GM12878 (cell line): ENCODE measurements around the gene EDN3. TPM values are rescaled to one million over a fixed set of nuclear protein-coding genes. Genes with fewer than 3 reads are reported as not detected.
"Not testable (repeated sequence)": the region's sequence is repeated elsewhere in the genome, so short reads cannot be mapped to it uniquely, and the experiment has no call there.

Source experiments
- ATAC-seq: fragments of 200-7000 bp; cut with Tn5 transposase; 3 replicates; pipeline ENCODE4 v1.9.1; 2020; ENCODE audit warnings: mild to moderate bottlenecking, moderate library complexity
- BruUV-seq: library from RNA; stranded (reverse); fragments of 400-500 nt; replicated peaks from 2 replicates; lab custom pipeline; 2021; lab: Mats Ljungman, UMichigan
- CTCF ChIA-PET: fragments of 300-600 bp; sonication (Branson Sonifier 250); formaldehyde crosslinking; extraction: SDS; loops from one replicate; lab custom pipeline; 2021; ENCODE audit warnings: inconsistent platforms; lab: Yijun Ruan, JAX
- POLR2A ChIA-PET: fragments of 350-600 bp; formaldehyde crosslinking; extraction: SDS; loops from one replicate; lab custom pipeline; 2021; ENCODE audit warnings: inconsistent platforms; lab: Charles Lee
- RAD21 ChIA-PET: fragments of 300-600 bp; sonication (Branson Sonifier 250); formaldehyde crosslinking; loops from one replicate; lab custom pipeline; 2023; ENCODE audit warnings: antibody characterized with exemption; ENCODE audit not compliant: unreplicated experiment; lab: Charles Lee
- SMC1A ChIA-PET: fragments of 300-600 bp; sonication (Branson Sonifier 250); formaldehyde crosslinking; loops from one replicate; lab custom pipeline; 2023; ENCODE audit not compliant: unreplicated experiment, uncharacterized antibody; lab: Charles Lee
- DNase-seq: peaks from one replicate; pipeline ENCODE4 v3.0.0-alpha.2; 2011; ENCODE audit warnings: low read depth, low spot score
- FAIRE-seq: peaks from 3 replicates; lab custom pipeline; 2011; peaks lifted over from hg19 to GRCh38; lab: Jason Lieb, UNC
- H2AFZ ChIP-seq: 2 replicates; pipeline ENCODE4 v1.6.0; 2011; ENCODE audit warnings: low read depth, low read length, control low read depth; ENCODE audit not compliant: control insufficient read depth
- H3K27ac ChIP-seq: 2 replicates; pipeline ENCODE4 v1.5.1; 2011; ENCODE audit warnings: control low read depth; ENCODE audit not compliant: control insufficient read depth, insufficient read depth
- H3K27me3 ChIP-seq, 2 experiments: replicated peaks in 1 of 2; 2 replicates each; pipeline versions ENCODE4 v1.6.0 to v1.6.1; 2011; ENCODE audit warnings: low read length in 1 of 2; ENCODE audit not compliant: control insufficient read depth in 2 of 2, insufficient read depth in 2 of 2
- H3K36me3 ChIP-seq, 2 experiments: 2 replicates each; pipeline ENCODE4 v1.5.1; 2011; ENCODE audit warnings: low read length in 1 of 2; ENCODE audit not compliant: control insufficient read depth in 2 of 2, insufficient read depth in 2 of 2
- H3K4me1 ChIP-seq: 2 replicates; pipeline ENCODE4 v1.6.1; 2011; ENCODE audit warnings: mild to moderate bottlenecking, low read length, moderate library complexity, mixed read lengths; ENCODE audit not compliant: control insufficient read depth, insufficient read depth
- H3K4me2 ChIP-seq: 2 replicates; pipeline ENCODE4 v1.6.0; 2011; ENCODE audit warnings: control low read depth; ENCODE audit not compliant: control insufficient read depth, insufficient read depth
- H3K4me3 ChIP-seq: fragments of 200-600 bp; sonication (generic); 2 replicates; pipeline ENCODE4 v1.5.1; 2016
- H3K79me2 ChIP-seq: 2 replicates; pipeline ENCODE4 v1.6.0; 2011; ENCODE audit warnings: low read length; ENCODE audit not compliant: control insufficient read depth, insufficient read depth
- H3K9ac ChIP-seq: 2 replicates; pipeline ENCODE4 v1.8.0; 2011; ENCODE audit warnings: low read length, control low read depth, mixed read lengths; ENCODE audit not compliant: control insufficient read depth, insufficient read depth
- H3K9me3 ChIP-seq: replicated peaks from 3 replicates; pipeline ENCODE4 v1.5.1; 2011; ENCODE audit warnings: mild to moderate bottlenecking, low read length; ENCODE audit not compliant: control insufficient read depth, insufficient read depth
- H4K20me1 ChIP-seq: 2 replicates; pipeline ENCODE4 v1.6.0; 2011; ENCODE audit not compliant: control insufficient read depth, insufficient read depth
- BHLHE40 ChIP-seq, 2 experiments: fragments of 450-650 bp in 1 of 2; IDR thresholded peaks; 2 replicates each; pipeline ENCODE4 v1.6.1; 2011 to 2017; ENCODE audit warnings: low read depth in 2 of 2, borderline replicate concordance in 1 of 2, improper control_type of control experiment in 1 of 2, low read length in 1 of 2, mild to moderate bottlenecking in 1 of 2
- CHD1 ChIP-seq: IDR thresholded peaks from 2 replicates; pipeline ENCODE4 v1.6.1; 2012; ENCODE audit warnings: low read depth, low read length, improper control_type of control experiment
- ETV6 ChIP-seq, 2 experiments: fragments of 450-650 bp in 1 of 2; IDR thresholded peaks in 1 of 2; conservative IDR thresholded peaks in 1 of 2; 2 replicates each; pipeline ENCODE4 v1.6.1; 2014; ENCODE audit warnings: antibody characterized with exemption in 1 of 2, borderline replicate concordance in 1 of 2, low read depth in 1 of 2, mild to moderate bottlenecking in 1 of 2, moderate library complexity in 1 of 2
- GABPA ChIP-seq: IDR thresholded peaks from 2 replicates; pipeline ENCODE4 v1.6.1; 2014; ENCODE audit warnings: antibody characterized with exemption, low read depth, mild to moderate bottlenecking, inconsistent platforms
- HDAC2 ChIP-seq: fragments of 200-600 bp; sonication (generic); IDR thresholded peaks from 2 replicates; pipeline ENCODE4 v1.6.1; 2017
- MTA2 ChIP-seq: fragments of 450-650 bp; IDR thresholded peaks from 2 replicates; pipeline ENCODE4 v1.6.1; 2016; ENCODE audit warnings: low read depth, mild to moderate bottlenecking, moderate library complexity
- MXI1 ChIP-seq: fragments of 150-350 bp; IDR thresholded peaks from 2 replicates; pipeline ENCODE4 v1.6.1; 2011; ENCODE audit warnings: low read depth, mild to moderate bottlenecking, inconsistent platforms, low read length, improper control_type of control experiment
- NRF1 ChIP-seq: conservative IDR thresholded peaks from 2 replicates; pipeline ENCODE4 v1.6.1; 2011; ENCODE audit warnings: mild to moderate bottlenecking, low read depth, low read length, improper control_type of control experiment
- STAT1 ChIP-seq: fragments of 450-650 bp; conservative IDR thresholded peaks from 2 replicates; pipeline ENCODE4 v1.6.1; 2014; ENCODE audit warnings: antibody characterized with exemption, mild to moderate bottlenecking
- SUPT20H ChIP-seq: IDR thresholded peaks from 2 replicates; pipeline ENCODE4 v1.6.1; 2011; ENCODE audit warnings: low read depth, mild to moderate bottlenecking, low read length, moderate library complexity, borderline replicate concordance; ENCODE audit not compliant: control insufficient read depth
- ZNF207 ChIP-seq: fragments of 450-650 bp; IDR thresholded peaks from 2 replicates; pipeline ENCODE4 v1.6.1; 2014; ENCODE audit warnings: antibody characterized with exemption, mild to moderate bottlenecking, borderline replicate concordance
- ZNF274 ChIP-seq: IDR thresholded peaks from one replicate; pipeline ENCODE4 v1.8.0; 2011; ENCODE audit not compliant: insufficient read length, insufficient read depth
- ZZZ3 ChIP-seq: IDR thresholded peaks from 2 replicates; pipeline ENCODE4 v1.6.1; 2011; ENCODE audit warnings: low read depth; ENCODE audit not compliant: control insufficient read depth, insufficient read length
- WGBS: methylation state at CpG from one replicate; pipeline ENCODE4 v1.1.6; 2016; ENCODE audit warnings: low lambda C conversion rate; ENCODE audit not compliant: insufficient replicate concordance, insufficient coverage; ENCODE audit errors: missing lambda C conversion rate; 5-methylcytosine and 5-hydroxymethylcytosine counted together
- in situ Hi-C: fragments of 300-500 bp; cut with MboI; formaldehyde crosslinking; loops from 9 replicates; pipeline ENCODE4 v1.14.3; 2018; ENCODE audit warnings: mixed read lengths
- intact Hi-C: fragments of 100-400 bp; cut with micrococcal nuclease; formaldehyde crosslinking; loops from one replicate; pipeline ENCODE4 v1.14.2; 2022; ENCODE audit not compliant: unreplicated experiment
- polyA plus RNA-seq, 11 experiments: library from polyadenylated mRNA; depleted of rRNA in 4 of 11; unstranded in 6 of 11; stranded (reverse) in 5 of 11; fragments of >200 nt; fragmentation: Nextera tagmentation in 4 of 11; fragmentation: Illumina TruSeq in 1 of 11; extraction: Ambion mirVana in 4 of 11; extraction: Trizol in 1 of 11; gene quantifications; 1 replicate in 1 of 11; 2 replicates in 10 of 11; pipeline versions ENCODE4 v1.2.1 to v1.2.3, GENCODE V29; 2011 to 2016; ENCODE audit warnings: inconsistent platforms in 2 of 11, missing spikeins in 2 of 11, low read depth in 1 of 11
- total RNA-seq, 4 experiments: library from RNA; depleted of rRNA in 3 of 4; stranded (reverse); fragments of >200 nt in 3 of 4; fragmentation: Illumina TruSeq in 1 of 4; extraction: Trizol in 1 of 4; gene quantifications; 2 replicates each; pipeline versions ENCODE4 v1.2.1 to v1.2.3, GENCODE V29; 2013 to 2021
- TF ChIP-seq, protein P1 (sequence below): fragments of 450-650 bp; IDR thresholded peaks from 2 replicates; pipeline ENCODE4 v1.6.1; 2017; ENCODE audit warnings: mild to moderate bottlenecking, moderate library complexity

Gene EDN3
- total and polyA plus RNA-seq, 10 of the 15 experiments (the other 5 are each of a cell fraction or from before 2014, with no cell fraction given), result not detected

GRCh38 chr20:59336540-59336939 lies 36.1 kb downstream of the EDN3 start:
- no peaks in the 10 kb centered on the region for H3K4me1 ChIP-seq
- H3K36me3 ChIP-seq, result no peaks in the 10 kb centered on the region
- no peak for ATAC-seq
- no peaks in the 10 kb centered on the region for H3K9me3 ChIP-seq
- no peaks in the 10 kb centered on the region for H4K20me1 ChIP-seq
- FAIRE-seq, result no peak
- no peak overlapping the region for H3K4me2 ChIP-seq
- RAD21 ChIA-PET, result no interaction called here
- no peaks in the 10 kb centered on the region for H3K79me2 ChIP-seq
- CTCF ChIA-PET, result no interaction called here
- POLR2A ChIA-PET, result no interaction called here
- 26% methylated on average over 5 of the region's 5 CpGs for WGBS
- BruUV-seq, result no TSS peak
- H3K27ac ChIP-seq, result no peak overlapping the region
- in situ Hi-C loops, result no loop called here
- no peak for TF ChIP-seq STAT1
- TF ChIP-seq CHD1, result no peak
- TF ChIP-seq, protein P1, sequence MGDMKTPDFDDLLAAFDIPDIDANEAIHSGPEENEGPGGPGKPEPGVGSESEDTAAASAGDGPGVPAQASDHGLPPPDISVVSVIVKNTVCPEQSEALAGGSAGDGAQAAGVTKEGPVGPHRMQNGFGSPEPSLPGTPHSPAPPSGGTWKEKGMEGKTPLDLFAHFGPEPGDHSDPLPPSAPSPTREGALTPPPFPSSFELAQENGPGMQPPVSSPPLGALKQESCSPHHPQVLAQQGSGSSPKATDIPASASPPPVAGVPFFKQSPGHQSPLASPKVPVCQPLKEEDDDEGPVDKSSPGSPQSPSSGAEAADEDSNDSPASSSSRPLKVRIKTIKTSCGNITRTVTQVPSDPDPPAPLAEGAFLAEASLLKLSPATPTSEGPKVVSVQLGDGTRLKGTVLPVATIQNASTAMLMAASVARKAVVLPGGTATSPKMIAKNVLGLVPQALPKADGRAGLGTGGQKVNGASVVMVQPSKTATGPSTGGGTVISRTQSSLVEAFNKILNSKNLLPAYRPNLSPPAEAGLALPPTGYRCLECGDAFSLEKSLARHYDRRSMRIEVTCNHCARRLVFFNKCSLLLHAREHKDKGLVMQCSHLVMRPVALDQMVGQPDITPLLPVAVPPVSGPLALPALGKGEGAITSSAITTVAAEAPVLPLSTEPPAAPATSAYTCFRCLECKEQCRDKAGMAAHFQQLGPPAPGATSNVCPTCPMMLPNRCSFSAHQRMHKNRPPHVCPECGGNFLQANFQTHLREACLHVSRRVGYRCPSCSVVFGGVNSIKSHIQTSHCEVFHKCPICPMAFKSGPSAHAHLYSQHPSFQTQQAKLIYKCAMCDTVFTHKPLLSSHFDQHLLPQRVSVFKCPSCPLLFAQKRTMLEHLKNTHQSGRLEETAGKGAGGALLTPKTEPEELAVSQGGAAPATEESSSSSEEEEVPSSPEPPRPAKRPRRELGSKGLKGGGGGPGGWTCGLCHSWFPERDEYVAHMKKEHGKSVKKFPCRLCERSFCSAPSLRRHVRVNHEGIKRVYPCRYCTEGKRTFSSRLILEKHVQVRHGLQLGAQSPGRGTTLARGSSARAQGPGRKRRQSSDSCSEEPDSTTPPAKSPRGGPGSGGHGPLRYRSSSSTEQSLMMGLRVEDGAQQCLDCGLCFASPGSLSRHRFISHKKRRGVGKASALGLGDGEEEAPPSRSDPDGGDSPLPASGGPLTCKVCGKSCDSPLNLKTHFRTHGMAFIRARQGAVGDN, result no peak
- no peak for TF ChIP-seq HDAC2
- no peak for TF ChIP-seq ETV6 (conservative IDR thresholded peaks at IDR 0.05 in 1 of 2, IDR thresholded peaks at IDR 0.05 in 1 of 2; ENCODE audit: borderline replicate concordance in 1 of 2, low read depth in 1 of 2)
- TF ChIP-seq SUPT20H, result no peak
- no peak for TF ChIP-seq ZNF207
- no peak for TF ChIP-seq ZZZ3
- TF ChIP-seq BHLHE40 (IDR thresholded peaks at IDR 0.05; ENCODE audit: borderline replicate concordance in 1 of 2, low read depth in 2 of 2, low read length in 1 of 2), result no peak
- no peak for TF ChIP-seq MTA2
- TF ChIP-seq MXI1, result no peak
- TF ChIP-seq NRF1, result no peak
- no peak for TF ChIP-seq ZNF274
- TF ChIP-seq GABPA, result no peak
- H3K4me3 ChIP-seq, result no peak overlapping the region
- intact Hi-C loops, result no loop called here
- DNase-seq, result no peak
- peaks cover 3 to 6% of the 10 kb centered on the region in 2 experiments for H3K27me3 ChIP-seq
- no peak overlapping the region for H2AFZ ChIP-seq
- SMC1A ChIA-PET, result no interaction called here
- no peak overlapping the region for H3K9ac ChIP-seq

- H3K4me3 ChIP-seq, RAD21 ChIA-PET, H2AFZ ChIP-seq, H3K79me2 ChIP-seq, H3K27ac ChIP-seq, H3K4me1 ChIP-seq, H3K36me3 ChIP-seq, H3K27me3 ChIP-seq, H3K9ac ChIP-seq, FAIRE-seq, DNase-seq, H4K20me1 ChIP-seq, SMC1A ChIA-PET, ATAC-seq, H3K4me2 ChIP-seq, intact Hi-C loops, POLR2A ChIA-PET, BruUV-seq, CTCF ChIA-PET, in situ Hi-C loops, H3K9me3 ChIP-seq: not testable (repeated sequence)
- 4% methylated on average over 5 of the region's 8 CpGs for WGBS
These were observed 38.0 kb downstream of the EDN3 start for GRCh38 chr20:59338444-59338843.
